GM20000 (cell line): ENCODE measurements around the gene CDC42BPA.

ENCODE experiments used
- DNase-seq: peaks from one replicate; pipeline ENCODE4 v3.0.0; 2012; ENCODE audit warnings: low spot score
- CTCF ChIP-seq: IDR thresholded peaks from 2 replicates; pipeline ENCODE4 v1.5.1; 2012; ENCODE audit warnings: mild to moderate bottlenecking, control low read depth; ENCODE audit errors: extremely low read depth, missing control alignments

The CDC42BPA gene

GRCh38 chr1:227215863-227216510 lies 102.3 kb downstream of the CDC42BPA start:
- no peak for DNase-seq
- no peak for TF ChIP-seq CTCF

- DNase-seq: no peak
- TF ChIP-seq CTCF: no peak
These were observed 104.1 kb downstream of the CDC42BPA start for GRCh38 chr1:227214207-227214606.

GRCh38 chr1:227213426-227213825 lies 104.9 kb downstream of the CDC42BPA start:
- DNase-seq: no peak
- no peak for TF ChIP-seq CTCF

GRCh38 chr1:227212164-227212563 lies 106.1 kb downstream of the CDC42BPA start:
- TF ChIP-seq CTCF: no peak
- DNase-seq: no peak

GRCh38 chr1:227210604-227211003 lies 107.7 kb downstream of the CDC42BPA start:
- TF ChIP-seq CTCF: no peak
- DNase-seq: no peak

- TF ChIP-seq CTCF: no peak
- no peak for DNase-seq
These were observed 121.2 kb downstream of the CDC42BPA start for GRCh38 chr1:227197064-227197463.

- DNase-seq: peak; percentile 2
- TF ChIP-seq CTCF: no peak
These were observed 126.1 kb downstream of the CDC42BPA start for GRCh38 chr1:227192163-227192562.
